ENCODE results near the gene GRB10.

GRCh38 chr7:50693455-50694130 lies 89.1 kb downstream of the GRB10 start:
- TF ChIP-seq, protein P1, sequence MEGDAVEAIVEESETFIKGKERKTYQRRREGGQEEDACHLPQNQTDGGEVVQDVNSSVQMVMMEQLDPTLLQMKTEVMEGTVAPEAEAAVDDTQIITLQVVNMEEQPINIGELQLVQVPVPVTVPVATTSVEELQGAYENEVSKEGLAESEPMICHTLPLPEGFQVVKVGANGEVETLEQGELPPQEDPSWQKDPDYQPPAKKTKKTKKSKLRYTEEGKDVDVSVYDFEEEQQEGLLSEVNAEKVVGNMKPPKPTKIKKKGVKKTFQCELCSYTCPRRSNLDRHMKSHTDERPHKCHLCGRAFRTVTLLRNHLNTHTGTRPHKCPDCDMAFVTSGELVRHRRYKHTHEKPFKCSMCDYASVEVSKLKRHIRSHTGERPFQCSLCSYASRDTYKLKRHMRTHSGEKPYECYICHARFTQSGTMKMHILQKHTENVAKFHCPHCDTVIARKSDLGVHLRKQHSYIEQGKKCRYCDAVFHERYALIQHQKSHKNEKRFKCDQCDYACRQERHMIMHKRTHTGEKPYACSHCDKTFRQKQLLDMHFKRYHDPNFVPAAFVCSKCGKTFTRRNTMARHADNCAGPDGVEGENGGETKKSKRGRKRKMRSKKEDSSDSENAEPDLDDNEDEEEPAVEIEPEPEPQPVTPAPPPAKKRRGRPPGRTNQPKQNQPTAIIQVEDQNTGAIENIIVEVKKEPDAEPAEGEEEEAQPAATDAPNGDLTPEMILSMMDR (conservative IDR thresholded peaks at IDR 0.05): no peak
- no peak for TF ChIP-seq EZH2 (IDR thresholded peaks at IDR 0.05; ENCODE audit: low read depth)
